H1 (cell line): Measurements from ENCODE around the gene PHEX. TPM values are rescaled to one million over a fixed set of nuclear protein-coding genes. Genes with fewer than 3 reads are reported as not detected.

Source experiments
- CTCF ChIA-PET: fragments of 300-600 bp; sonication (Branson Sonifier 250); formaldehyde crosslinking; loops from one replicate; lab custom pipeline; 2021; ENCODE audit not compliant: partially characterized antibody; lab: Charles Lee
- POLR2A ChIA-PET: fragments of 300-600 bp; sonication (Branson Sonifier 250); formaldehyde crosslinking; loops from one replicate; lab custom pipeline; 2021; ENCODE audit warnings: inconsistent platforms; ENCODE audit not compliant: partially characterized antibody; lab: Charles Lee
- DNase-seq, 2 experiments: peaks; one replicate each; pipeline versions ENCODE4 v3.0.0 to v3.0.0-alpha.2; 2010 to 2022; ENCODE audit warnings: low spot score in 2 of 2, low read depth in 1 of 2, mixed read lengths in 1 of 2
- FAIRE-seq: peaks from 2 replicates; lab custom pipeline; 2011; peaks lifted over from hg19 to GRCh38; lab: Jason Lieb, UNC
- H2AFZ ChIP-seq: 2 replicates; pipeline ENCODE4 v1.8.1; 2012; ENCODE audit warnings: low read length, inconsistent platforms
- H2AK5ac ChIP-seq: 2 replicates; pipeline ENCODE4 v1.6.1; 2013; ENCODE audit warnings: low read depth, low read length
- H2BK120ac ChIP-seq: replicated peaks from 2 replicates; pipeline ENCODE3; 2013; ENCODE audit warnings: low read depth, low read length, inconsistent platforms
- H2BK12ac ChIP-seq: 2 replicates; pipeline ENCODE4 v1.6.1; 2013; ENCODE audit warnings: low read depth, low read length
- H2BK15ac ChIP-seq: 2 replicates; pipeline ENCODE4 v1.6.1; 2013; ENCODE audit warnings: low read length
- H2BK20ac ChIP-seq: 2 replicates; pipeline ENCODE4 v1.6.1; 2013; ENCODE audit warnings: low read length
- H2BK5ac ChIP-seq: 2 replicates; pipeline ENCODE4 v1.6.1; 2013; ENCODE audit warnings: low read depth, low read length
- H3K14ac ChIP-seq: 2 replicates; pipeline ENCODE4 v1.6.1; 2013; ENCODE audit warnings: inconsistent platforms; ENCODE audit not compliant: insufficient read length
- H3K18ac ChIP-seq: 2 replicates; pipeline ENCODE4 v1.6.1; 2013; ENCODE audit warnings: low read length; ENCODE audit errors: extremely low read depth
- H3K23ac ChIP-seq: 2 replicates; pipeline ENCODE4 v1.6.1; 2013; ENCODE audit warnings: inconsistent platforms; ENCODE audit not compliant: insufficient read length
- H3K23me2 ChIP-seq: 2 replicates; pipeline ENCODE4 v1.6.1; 2013; ENCODE audit warnings: low read depth, low read length
- H3K27ac ChIP-seq: 2 replicates; pipeline ENCODE4 v1.6.1; 2011; ENCODE audit warnings: low read depth, low read length, inconsistent platforms
- H3K27me3 ChIP-seq, 4 experiments: replicated peaks in 1 of 4; 1 replicate in 1 of 4; 2 replicates in 3 of 4; pipeline versions ENCODE4 v1.6.1 to v1.8.1; 2011 to 2013; ENCODE audit warnings: low read length in 3 of 4, mild to moderate bottlenecking in 3 of 4, inconsistent platforms in 2 of 4, mixed read lengths in 2 of 4, moderate library complexity in 1 of 4; ENCODE audit not compliant: control insufficient read depth in 3 of 4, insufficient read depth in 3 of 4; ENCODE audit errors: extremely low read depth in 1 of 4
- H3K36me3 ChIP-seq, 4 experiments: 2 replicates each; pipeline versions ENCODE4 v1.6.1 to v1.8.1; 2011 to 2013; ENCODE audit warnings: mild to moderate bottlenecking in 4 of 4, low read length in 3 of 4, moderate library complexity in 2 of 4, control low read depth in 1 of 4, inconsistent platforms in 1 of 4; ENCODE audit not compliant: insufficient read depth in 4 of 4, control insufficient read depth in 2 of 4
- H3K4ac ChIP-seq: replicated peaks from 2 replicates; pipeline ENCODE3; 2013; ENCODE audit warnings: low read length, low read depth, mixed read lengths, inconsistent platforms; ENCODE audit not compliant: insufficient read length
- H3K4me1 ChIP-seq, 4 experiments: replicated peaks in 1 of 4; 1 replicate in 1 of 4; 2 replicates in 3 of 4; pipeline versions ENCODE4 v1.6.1 to v1.8.1; 2011 to 2013; ENCODE audit warnings: low read length in 3 of 4, inconsistent platforms in 2 of 4, mixed read lengths in 1 of 4; ENCODE audit not compliant: insufficient read depth in 4 of 4, control insufficient read depth in 3 of 4
- H3K4me2 ChIP-seq, 2 experiments: 2 replicates each; pipeline versions ENCODE4 v1.6.1 to v1.8.1; 2011 to 2013; ENCODE audit warnings: low read depth in 2 of 2, low read length in 2 of 2, control low read depth in 1 of 2, inconsistent platforms in 1 of 2, mild to moderate bottlenecking in 1 of 2; ENCODE audit not compliant: insufficient read depth in 1 of 2
- H3K4me3 ChIP-seq, 4 experiments: fragments of 200-600, 300-600 bp in 1 of 4; sonication (generic), shearing (Covaris generic), sonication (Bioruptor Twin) in 1 of 4; 2 replicates each; pipeline versions ENCODE4 v1.5.1 to v1.8.1; 2011 to 2016; ENCODE audit warnings: low read length in 4 of 4, low read depth in 3 of 4, control low read depth in 2 of 4, inconsistent platforms in 2 of 4, mild to moderate bottlenecking in 2 of 4, mixed read lengths in 1 of 4, moderate library complexity in 1 of 4; ENCODE audit not compliant: insufficient read depth in 2 of 4; ENCODE audit errors: extremely low read depth in 1 of 4
- H3K56ac ChIP-seq: replicated peaks from 2 replicates; pipeline ENCODE3; 2013; ENCODE audit warnings: low read depth, mild to moderate bottlenecking, mixed read lengths, low read length, inconsistent platforms; ENCODE audit not compliant: insufficient read length
- H3K79me1 ChIP-seq: 2 replicates; pipeline ENCODE4 v1.6.1; 2013; ENCODE audit warnings: low read depth, low read length, control low read depth
- H3K79me2 ChIP-seq, 2 experiments: 2 replicates each; pipeline versions ENCODE4 v1.6.1 to v1.8.1; 2012 to 2013; ENCODE audit warnings: low read length in 2 of 2, mild to moderate bottlenecking in 2 of 2, inconsistent platforms in 1 of 2; ENCODE audit not compliant: insufficient read depth in 2 of 2, control insufficient read depth in 1 of 2
- H3K9ac ChIP-seq, 4 experiments: replicated peaks in 1 of 4; 1 replicate in 1 of 4; 2 replicates in 3 of 4; pipeline versions ENCODE4 v1.6.1 to v1.8.1; 2011 to 2013; ENCODE audit warnings: low read depth in 3 of 4, low read length in 3 of 4, control low read depth in 2 of 4, mild to moderate bottlenecking in 2 of 4, moderate library complexity in 2 of 4, inconsistent platforms in 1 of 4; ENCODE audit errors: extremely low read depth in 1 of 4
- H3K9me3 ChIP-seq, 2 experiments: 2 replicates each; pipeline versions ENCODE4 v1.6.1 to v1.8.1; 2012 to 2013; ENCODE audit warnings: mild to moderate bottlenecking in 2 of 2, moderate library complexity in 2 of 2, control low read depth in 1 of 2, inconsistent platforms in 1 of 2, low read depth in 1 of 2, low read length in 1 of 2, mixed read lengths in 1 of 2; ENCODE audit not compliant: insufficient read depth in 2 of 2
- H4K20me1 ChIP-seq, 2 experiments: replicated peaks in 1 of 2; 2 replicates each; pipeline versions ENCODE3 to v1.8.1; 2011 to 2013; ENCODE audit warnings: inconsistent platforms in 2 of 2, low read length in 2 of 2, mild to moderate bottlenecking in 1 of 2; ENCODE audit not compliant: insufficient read depth in 2 of 2, control insufficient read depth in 1 of 2
- H4K5ac ChIP-seq: 2 replicates; pipeline ENCODE4 v1.6.1; 2013; ENCODE audit warnings: low read length, low read depth, mixed read lengths, inconsistent platforms; ENCODE audit not compliant: insufficient read length
- H4K8ac ChIP-seq: 2 replicates; pipeline ENCODE4 v1.8.0; 2013; ENCODE audit warnings: mild to moderate bottlenecking, moderate library complexity, low read length, inconsistent platforms; ENCODE audit not compliant: insufficient read depth; ENCODE audit errors: extremely low read depth
- H4K91ac ChIP-seq: replicated peaks from 2 replicates; pipeline ENCODE3; 2013; ENCODE audit warnings: low read length, mixed read lengths, inconsistent platforms; ENCODE audit not compliant: insufficient read length
- BRCA1 ChIP-seq: IDR thresholded peaks from 2 replicates; pipeline ENCODE4 v1.6.1; 2012; ENCODE audit warnings: low read depth, low read length, improper control_type of control experiment
- HDAC2 ChIP-seq, 2 experiments: fragments of 300-600 bp in 1 of 2; sonication (generic) in 1 of 2; IDR thresholded peaks; 2 replicates each; pipeline ENCODE4 v1.6.1; 2011 to 2012; ENCODE audit warnings: low read depth in 2 of 2, low read length in 2 of 2, mild to moderate bottlenecking in 2 of 2, moderate library complexity in 2 of 2, borderline replicate concordance in 1 of 2, inconsistent platforms in 1 of 2
- RBBP5 ChIP-seq: IDR thresholded peaks from 2 replicates; pipeline ENCODE4 v1.7.1; 2012; ENCODE audit warnings: low read depth, mild to moderate bottlenecking, inconsistent platforms, low read length, moderate library complexity, borderline replicate concordance
- SRF ChIP-seq: IDR thresholded peaks from 2 replicates; pipeline ENCODE4 v1.6.1; 2011; ENCODE audit warnings: mild to moderate bottlenecking, low read depth, low read length, moderate library complexity
- TAF7 ChIP-seq: optimal IDR thresholded peaks from 2 replicates; pipeline ENCODE3; 2011; ENCODE audit warnings: low read depth, mild to moderate bottlenecking, inconsistent platforms, low read length, moderate library complexity, borderline replicate concordance
- WGBS, 2 experiments: shearing (Covaris generic) in 1 of 2; methylation state at CpG; one replicate each; pipeline versions ENCODE4 v1.1.6 to v1.1.7; 2013 to 2015; ENCODE audit warnings: low lambda C conversion rate in 2 of 2, mixed read lengths in 2 of 2, inconsistent platforms in 1 of 2, low coverage in 1 of 2, missing lambda C conversion rate in 1 of 2; ENCODE audit not compliant: insufficient replicate concordance in 2 of 2, insufficient coverage in 1 of 2, insufficient read length in 1 of 2; ENCODE audit errors: extremely low coverage in 1 of 2, missing lambda C conversion rate in 1 of 2; 5-methylcytosine and 5-hydroxymethylcytosine counted together
- polyA plus RNA-seq, 7 experiments: library from polyadenylated mRNA; depleted of rRNA in 3 of 7; stranded (reverse) in 5 of 7; unstranded in 2 of 7; fragments of >200 nt in 5 of 7; fragments of 200-250 nt in 2 of 7; gene quantifications; 1 replicate in 5 of 7; 2 replicates in 1 of 7; 4 replicates in 1 of 7; pipeline versions ENCODE4 v1.2.1 to v1.2.3, GENCODE V29; 2011 to 2013; ENCODE audit warnings: missing spikeins in 2 of 7, mixed read lengths in 2 of 7
- total RNA-seq: library from RNA; stranded (reverse); fragmentation: NEBNext Ultra II Directional; extraction: Animal tissue kit (Norgen Biotek cat#: 25700); gene quantifications from 2 replicates; pipeline ENCODE4 v1.2.1, GENCODE V29; 2021

Gene PHEX
- total and polyA plus RNA-seq, 2 of the 8 experiments (the other 6 are each of a cell fraction or from before 2014, with no cell fraction given): 0.03 to 0.11 TPM

GRCh38 chrX:22135171-22135711 is 103.1 kb downstream of the PHEX start:
- FAIRE-seq: no peak
- no peak overlapping the region for H3K27ac ChIP-seq

More at GRCh38 chrX:22135171-22135711, 103.1 kb downstream of the PHEX start:
- Histone ChIP-seq H3K56ac (no peak overlapping the region), H2AFZ (no peak overlapping the region), H2BK120ac (no peak overlapping the region), H3K18ac (no peak overlapping the region), H2BK15ac (no peak overlapping the region), H3K79me2 (no peaks in the 10 kb centered on the region), H3K14ac (no peak overlapping the region), H3K79me1 (no peaks in the 10 kb centered on the region), H3K4me2 (no peak overlapping the region), H4K20me1 (no peaks in the 10 kb centered on the region), H3K4me3 (no peak overlapping the region), H2BK20ac (no peak overlapping the region), H2BK12ac (no peak overlapping the region), H3K9ac (no peak overlapping the region), H3K9me3 (no peaks in the 10 kb centered on the region), H4K8ac (no peak overlapping the region), H2BK5ac (no peak overlapping the region), H4K5ac (no peak overlapping the region), H3K23me2 (no peaks in the 10 kb centered on the region), H3K4me1 (peaks cover 0 to 4% (median 0%) of the 10 kb centered on the region in 4 experiments; a peak in 1 of 7 replicates), H3K23ac (no peak overlapping the region), H3K27me3 (no peaks in the 10 kb centered on the region), H3K36me3 (no peaks in the 10 kb centered on the region), H2AK5ac (no peak overlapping the region), H4K91ac (no peak overlapping the region), H3K4ac (no peak overlapping the region)
- TF ChIP-seq RBBP5 (no peak), SRF (no peak), HDAC2 (IDR thresholded peaks at IDR 0.05; ENCODE audit: borderline replicate concordance in 1 of 2, low read depth in 2 of 2, low read length in 2 of 2) (no peak), TAF7 (no peak), BRCA1 (no peak)
- CTCF ChIA-PET: interaction anchor here (0.6 to 2.5 kb wide), 22 partner anchors 10 to 969 kb away, joined by 3 to 8 read pairs (median 4); no protein-coding TSS in a partner anchor
- WGBS, 2 experiments: 83% methylated on average over 4 of the region's 4 CpGs; no CpG with 5 or more reads in 1 of the 2 experiments
- POLR2A ChIA-PET: no interaction called here
- DNase-seq: no peak
